C4-2B (cell line): ENCODE results near the gene SERPINA5.

ENCODE experiments used
- CTCF ChIP-seq: fragments of 450-650 bp; conservative IDR thresholded peaks from 2 replicates; pipeline ENCODE4 v1.5.1; 2017; ENCODE audit warnings: mild to moderate bottlenecking
- ZFX ChIP-seq: fragments of 450-650 bp; IDR thresholded peaks from 2 replicates; pipeline ENCODE4 v1.6.1; 2017

GRCh38 chr14:94547151-94547680 is 34.0 kb upstream of the SERPINA5 start:
- TF ChIP-seq CTCF (no peak), ZFX (no peak)
